Gastroesophageal sphincter (tissue), 4 donors: ENCODE data around the gene PDE4B. TPM values are rescaled to one million over a fixed set of nuclear protein-coding genes. Genes with fewer than 3 reads are reported as not detected.
"Not testable (repeated sequence)": the region's sequence is repeated elsewhere in the genome, so short reads cannot be mapped to it uniquely, and the experiment has no call there.

Experiments
- ATAC-seq: fragments of 150-250 bp; one replicate; pipeline ENCODE4 v1.9.1; 2016; ENCODE audit warnings: mild to moderate bottlenecking, moderate library complexity
- H3K27ac ChIP-seq, 4 donors: fragments of 200-600 bp; sonication (generic) in 3 of 4; 1 replicate in 3 of 4; 2 replicates in 1 of 4; pipeline ENCODE4 v1.5.1; 2016 to 2019
- H3K27me3 ChIP-seq: fragments of 200-600 bp; sonication (generic); one replicate; pipeline ENCODE4 v1.5.1; 2019
- H3K36me3 ChIP-seq, 2 donors: fragments of 200-600 bp; sonication (generic); one replicate each; pipeline ENCODE4 v1.5.1; 2019; ENCODE audit warnings: control low read depth in 1 of 2
- H3K4me1 ChIP-seq, 3 donors: fragments of 200-600 bp; sonication (generic); 1 replicate in 2 of 3; 2 replicates in 1 of 3; pipeline ENCODE4 v1.5.1; 2016 to 2019; ENCODE audit warnings: control low read depth in 2 of 3
- H3K4me3 ChIP-seq, 2 donors: fragments of 200-600 bp; sonication (generic); one replicate each; pipeline ENCODE4 v1.5.1; 2019; ENCODE audit warnings: mild to moderate bottlenecking in 1 of 2, moderate library complexity in 1 of 2
- H3K9me3 ChIP-seq, 3 donors: fragments of 200-600 bp; sonication (generic); one replicate each; pipeline ENCODE4 v1.5.1; 2017 to 2019; ENCODE audit warnings: control low read depth in 2 of 3
- CTCF ChIP-seq, 4 experiments: fragments of 200-600 bp in 2 of 4; fragments of 450-650 bp in 2 of 4; sonication (generic) in 1 of 4; IDR thresholded peaks; one replicate each; pipeline ENCODE4 v1.5.1; 2017 to 2019; ENCODE audit warnings: antibody characterized with exemption in 4 of 4, mild to moderate bottlenecking in 2 of 4, moderate library complexity in 2 of 4
- EP300 ChIP-seq: sonication (generic); formaldehyde crosslinking; IDR thresholded peaks from one replicate; pipeline ENCODE4 v1.6.1; 2017; ENCODE audit warnings: antibody characterized with exemption, mild to moderate bottlenecking
- POLR2A ChIP-seq, 2 donors: fragments of 450-650 bp; IDR thresholded peaks; one replicate each; pipeline ENCODE4 v1.6.1; 2017; ENCODE audit warnings: antibody characterized with exemption in 2 of 2, mild to moderate bottlenecking in 2 of 2, moderate library complexity in 1 of 2
- POLR2AphosphoS5 ChIP-seq: sonication (generic); formaldehyde crosslinking; IDR thresholded peaks from one replicate; pipeline ENCODE4 v1.6.1; 2017; ENCODE audit warnings: antibody characterized with exemption
- WGBS, 2 donors: methylation state at CpG; one replicate each; pipeline ENCODE4 v1.1.5; 2018; ENCODE audit warnings: low coverage in 1 of 2; 5-methylcytosine and 5-hydroxymethylcytosine counted together
- total RNA-seq, 4 donors: library from RNA; depleted of rRNA; stranded (reverse); fragments of >200 nt; gene quantifications; one replicate each; pipeline ENCODE4 v1.1.0, GENCODE V29; 2016

Gene PDE4B
- total RNA-seq, 4 donors from 2014 or later: 5.9 to 16.2 (median 8.8) TPM

- H3K4me3 ChIP-seq: no peak overlapping the region
- H3K27me3 ChIP-seq: no peaks in the 10 kb centered on the region
- no peak overlapping the region for H3K27ac ChIP-seq
- no peaks in the 10 kb centered on the region for H3K36me3 ChIP-seq
- ATAC-seq: no peak
- TF ChIP-seq CTCF (IDR thresholded peaks at IDR 0.05): no peak
- no peaks in the 10 kb centered on the region for H3K4me1 ChIP-seq
- no peaks in the 10 kb centered on the region for H3K9me3 ChIP-seq
- WGBS, 2 donors: 87% methylated on average over 6 of the region's 6 CpGs
Observed at GRCh38 chr1:65998763-65999583, 206.3 kb downstream of the PDE4B start.

- Histone ChIP-seq H3K27me3 (no peaks in the 10 kb centered on the region), H3K27ac (no peak overlapping the region), H3K4me3 (no peak overlapping the region), H3K4me1 (no peaks in the 10 kb centered on the region), H3K36me3 (no peaks in the 10 kb centered on the region), H3K9me3 (no peaks in the 10 kb centered on the region)
- no peak for ATAC-seq
- WGBS, 2 donors: 11 to 13% methylated on average over 1 of the region's 1 CpG
- TF ChIP-seq EP300 (no peak), CTCF (IDR thresholded peaks at IDR 0.05) (no peak), POLR2A (IDR thresholded peaks at IDR 0.05) (no peak), POLR2AphosphoS5 (no peak)
Observed at GRCh38 chr1:66000033-66000637, 207.4 kb downstream of the PDE4B start.

- Histone ChIP-seq H3K36me3 (no peaks in the 10 kb centered on the region), H3K27me3 (no peaks in the 10 kb centered on the region), H3K4me3 (no peak overlapping the region), H3K4me1 (no peaks in the 10 kb centered on the region), H3K27ac (no peak overlapping the region), H3K9me3 (no peaks in the 10 kb centered on the region)
- 0 to 10% methylated on average over 1 of the region's 1 CpG for WGBS, 2 donors
- TF ChIP-seq CTCF (IDR thresholded peaks at IDR 0.05): no peak
- TF ChIP-seq POLR2AphosphoS5: no peak
- no peak for TF ChIP-seq EP300
- TF ChIP-seq POLR2A (IDR thresholded peaks at IDR 0.05): no peak
- ATAC-seq: no peak
Observed at GRCh38 chr1:66003690-66004089, 211.0 kb downstream of the PDE4B start.

GRCh38 chr1:66006534-66006933, 213.8 kb downstream of the PDE4B start:
- not testable (repeated sequence) for H3K27me3 ChIP-seq, H3K27ac ChIP-seq, H3K9me3 ChIP-seq, H3K36me3 ChIP-seq, H3K4me1 ChIP-seq, H3K4me3 ChIP-seq, ATAC-seq
- 80% methylated on average over 1 of the region's 3 CpGs for WGBS, 2 donors

- H3K9me3 ChIP-seq: no peaks in the 10 kb centered on the region
- ATAC-seq: no peak
- H3K4me1 ChIP-seq: no peaks in the 10 kb centered on the region
- TF ChIP-seq CTCF (IDR thresholded peaks at IDR 0.05): no peak
- no peak for TF ChIP-seq EP300
- no peak for TF ChIP-seq POLR2AphosphoS5
- no peak for TF ChIP-seq POLR2A (IDR thresholded peaks at IDR 0.05)
- WGBS, 2 donors: 11 to 25% methylated on average over 3 of the region's 3 CpGs
- no peak overlapping the region for H3K27ac ChIP-seq
- no peaks in the 10 kb centered on the region for H3K27me3 ChIP-seq
- H3K4me3 ChIP-seq: no peak overlapping the region
- H3K36me3 ChIP-seq: no peaks in the 10 kb centered on the region
Observed at GRCh38 chr1:66012106-66012784, 219.6 kb downstream of the PDE4B start.
